HepG2 (cell line): Measurements from ENCODE around the gene WDR6. TPM values are rescaled to one million over a fixed set of nuclear protein-coding genes. Genes with fewer than 3 reads are reported as not detected.

Experiments
- CEBPG ChIP-seq: IDR thresholded peaks from 2 replicates; pipeline ENCODE4 v1.6.1; 2016
- FOXC1 ChIP-seq: sonication (generic); formaldehyde crosslinking; IDR thresholded peaks from 2 replicates; pipeline ENCODE4 v1.8.0; 2022; ENCODE audit warnings: mild to moderate bottlenecking, missing genetic modification reagents, borderline replicate concordance
- GABPA ChIP-seq, 2 experiments: IDR thresholded peaks; 2 replicates each; pipeline ENCODE4 v1.6.1; 2011 to 2016; ENCODE audit warnings: low read depth in 2 of 2, low read length in 1 of 2, missing biosample characterization in 1 of 2, missing genetic modification characterization in 1 of 2
- RBM39 ChIP-seq: fragments of 200-400 bp; formaldehyde crosslinking; IDR thresholded peaks from one replicate; pipeline ENCODE4 v1.6.1; 2018; ENCODE audit warnings: antibody characterized with exemption, mild to moderate bottlenecking, low read depth, low read length; ENCODE audit not compliant: poor library complexity, severe bottlenecking
- SMARCC2 ChIP-seq: fragments of 450-650 bp; IDR thresholded peaks from 2 replicates; pipeline ENCODE4 v1.6.1; 2017; ENCODE audit warnings: antibody characterized with exemption, mild to moderate bottlenecking
- ZFP1 ChIP-seq: IDR thresholded peaks from 2 replicates; pipeline ENCODE4 v1.6.1; 2016
- ZNF18 ChIP-seq: sonication (generic); formaldehyde crosslinking; IDR thresholded peaks from 2 replicates; pipeline ENCODE4 v1.8.0; 2022; ENCODE audit warnings: mild to moderate bottlenecking, missing genetic modification reagents; ENCODE audit not compliant: insufficient replicate concordance
- ZNF337 ChIP-seq: sonication (generic); formaldehyde crosslinking; IDR thresholded peaks from 2 replicates; pipeline ENCODE4 v1.5.1; 2020; ENCODE audit warnings: missing genetic modification reagents, low read depth, mild to moderate bottlenecking, borderline replicate concordance
- polyA plus RNA-seq, 8 experiments: library from polyadenylated mRNA; depleted of rRNA in 3 of 8; stranded (reverse) in 7 of 8; unstranded in 1 of 8; fragments of >200 nt; fragmentation: Illumina TruSeq in 4 of 8; extraction: Trizol in 4 of 8; gene quantifications; 2 replicates each; pipeline versions ENCODE4 v1.2.1 to v1.2.3, GENCODE V29; 2011 to 2016; ENCODE audit warnings: low read depth in 4 of 8, missing spikeins in 1 of 8, mixed read lengths in 1 of 8; ENCODE audit not compliant: insufficient read depth in 1 of 8
- total RNA-seq, 5 experiments: library from RNA; depleted of rRNA; stranded (reverse); fragments of >200 nt; fragmentation: Illumina TruSeq; extraction: Trizol; gene quantifications; 2 replicates each; pipeline ENCODE4 v1.2.3, GENCODE V29; 2016; ENCODE audit warnings: low read depth in 1 of 5
- TF ChIP-seq, protein P1 (sequence below): sonication (generic); formaldehyde crosslinking; IDR thresholded peaks from 2 replicates; pipeline ENCODE4 v1.8.0; 2022; ENCODE audit warnings: missing genetic modification reagents, mild to moderate bottlenecking, inconsistent platforms, borderline replicate concordance
- TF ChIP-seq, protein P2 (sequence below): sonication (generic); formaldehyde crosslinking; IDR thresholded peaks from 2 replicates; pipeline ENCODE4 v1.5.1; 2020; ENCODE audit warnings: missing genetic modification reagents, mild to moderate bottlenecking, borderline replicate concordance
- TF ChIP-seq, protein P3 (sequence below), 2 experiments: IDR thresholded peaks; 2 replicates each; pipeline ENCODE4 v1.6.1; 2011 to 2012; ENCODE audit warnings: low read length in 2 of 2, borderline replicate concordance in 1 of 2, low read depth in 1 of 2, mild to moderate bottlenecking in 1 of 2, moderate library complexity in 1 of 2
- TF ChIP-seq, protein P4 (sequence below): sonication (generic); formaldehyde crosslinking; IDR thresholded peaks from 2 replicates; pipeline ENCODE4 v1.5.0; 2020; ENCODE audit warnings: missing genetic modification reagents

Gene WDR6
- total and polyA plus RNA-seq, 2 of the 13 experiments (the other 11 are each of a cell fraction or from before 2014, with no cell fraction given) = 73.4 to 139 TPM

DNA sequence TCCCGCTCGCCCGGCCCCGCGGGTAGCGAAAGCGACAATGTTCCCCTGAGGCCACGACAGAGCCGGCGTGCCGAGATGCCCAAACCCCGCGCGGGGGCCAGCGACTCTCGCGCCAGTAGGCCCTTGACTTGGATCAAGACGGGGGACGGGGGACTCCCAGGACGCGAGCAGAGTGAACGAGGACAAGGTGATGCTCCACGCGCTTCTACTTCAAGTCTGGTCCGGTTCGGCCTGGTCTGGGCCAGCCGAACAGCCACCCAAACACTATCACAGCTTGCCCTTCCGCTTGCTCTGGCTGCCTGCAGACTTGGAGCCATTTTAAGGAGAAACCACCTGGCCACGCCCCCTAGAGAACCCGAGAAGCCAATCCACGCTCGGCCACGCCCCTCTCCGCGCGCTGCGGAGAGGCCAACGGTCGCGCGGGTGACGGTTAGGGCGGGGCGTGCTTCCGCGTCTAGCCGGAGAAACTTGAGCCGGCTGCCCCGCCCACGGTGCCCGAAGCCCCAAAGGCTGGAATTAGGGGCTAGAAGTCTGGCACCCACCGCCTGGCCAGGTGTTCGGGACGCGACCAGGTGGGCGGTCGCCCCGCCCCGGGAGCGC, 14.1 kb downstream of the WDR6 start (continued):
- TF ChIP-seq, protein P1, sequence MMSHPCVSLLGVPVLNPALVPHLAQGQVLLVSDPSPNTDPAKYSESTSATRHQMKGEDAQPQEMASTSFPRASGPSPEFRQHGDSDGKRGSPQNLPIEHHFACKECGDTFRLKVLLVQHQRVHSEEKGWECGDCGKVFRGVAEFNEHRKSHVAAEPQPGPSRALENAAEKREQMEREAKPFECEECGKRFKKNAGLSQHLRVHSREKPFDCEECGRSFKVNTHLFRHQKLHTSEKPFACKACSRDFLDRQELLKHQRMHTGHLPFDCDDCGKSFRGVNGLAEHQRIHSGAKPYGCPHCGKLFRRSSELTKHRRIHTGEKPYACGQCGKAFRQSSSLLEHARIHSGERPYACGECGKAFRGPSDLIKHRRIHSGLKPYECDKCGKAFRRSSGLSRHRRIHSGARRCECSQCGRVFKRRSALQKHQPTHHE (CRISPR knock-in tag) = no peak
- TF ChIP-seq, protein P2, sequence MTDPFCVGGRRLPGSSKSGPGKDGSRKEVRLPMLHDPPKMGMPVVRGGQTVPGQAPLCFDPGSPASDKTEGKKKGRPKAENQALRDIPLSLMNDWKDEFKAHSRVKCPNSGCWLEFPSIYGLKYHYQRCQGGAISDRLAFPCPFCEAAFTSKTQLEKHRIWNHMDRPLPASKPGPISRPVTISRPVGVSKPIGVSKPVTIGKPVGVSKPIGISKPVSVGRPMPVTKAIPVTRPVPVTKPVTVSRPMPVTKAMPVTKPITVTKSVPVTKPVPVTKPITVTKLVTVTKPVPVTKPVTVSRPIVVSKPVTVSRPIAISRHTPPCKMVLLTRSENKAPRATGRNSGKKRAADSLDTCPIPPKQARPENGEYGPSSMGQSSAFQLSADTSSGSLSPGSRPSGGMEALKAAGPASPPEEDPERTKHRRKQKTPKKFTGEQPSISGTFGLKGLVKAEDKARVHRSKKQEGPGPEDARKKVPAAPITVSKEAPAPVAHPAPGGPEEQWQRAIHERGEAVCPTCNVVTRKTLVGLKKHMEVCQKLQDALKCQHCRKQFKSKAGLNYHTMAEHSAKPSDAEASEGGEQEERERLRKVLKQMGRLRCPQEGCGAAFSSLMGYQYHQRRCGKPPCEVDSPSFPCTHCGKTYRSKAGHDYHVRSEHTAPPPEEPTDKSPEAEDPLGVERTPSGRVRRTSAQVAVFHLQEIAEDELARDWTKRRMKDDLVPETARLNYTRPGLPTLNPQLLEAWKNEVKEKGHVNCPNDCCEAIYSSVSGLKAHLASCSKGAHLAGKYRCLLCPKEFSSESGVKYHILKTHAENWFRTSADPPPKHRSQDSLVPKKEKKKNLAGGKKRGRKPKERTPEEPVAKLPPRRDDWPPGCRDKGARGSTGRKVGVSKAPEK (CRISPR knock-in tag) = 0 out of 2 replicates have a peak, but pooled peaks have one; percentile 28
- TF ChIP-seq CEBPG (CRISPR knock-in tag) (no peak), ZNF337 (no peak), GABPA (IDR thresholded peaks at IDR 0.05; ENCODE audit: low read depth, low read length) (no peak), GABPA (CRISPR knock-in tag; IDR thresholded peaks at IDR 0.05; ENCODE audit: low read depth) (peak; percentile 58), ZFP1 (CRISPR knock-in tag) (peak; percentile 66), SMARCC2 (no peak), RBM39 (peak; percentile 83), ZNF18 (no peak), FOXC1 (CRISPR knock-in tag) (no peak)
- TF ChIP-seq, protein P3, sequence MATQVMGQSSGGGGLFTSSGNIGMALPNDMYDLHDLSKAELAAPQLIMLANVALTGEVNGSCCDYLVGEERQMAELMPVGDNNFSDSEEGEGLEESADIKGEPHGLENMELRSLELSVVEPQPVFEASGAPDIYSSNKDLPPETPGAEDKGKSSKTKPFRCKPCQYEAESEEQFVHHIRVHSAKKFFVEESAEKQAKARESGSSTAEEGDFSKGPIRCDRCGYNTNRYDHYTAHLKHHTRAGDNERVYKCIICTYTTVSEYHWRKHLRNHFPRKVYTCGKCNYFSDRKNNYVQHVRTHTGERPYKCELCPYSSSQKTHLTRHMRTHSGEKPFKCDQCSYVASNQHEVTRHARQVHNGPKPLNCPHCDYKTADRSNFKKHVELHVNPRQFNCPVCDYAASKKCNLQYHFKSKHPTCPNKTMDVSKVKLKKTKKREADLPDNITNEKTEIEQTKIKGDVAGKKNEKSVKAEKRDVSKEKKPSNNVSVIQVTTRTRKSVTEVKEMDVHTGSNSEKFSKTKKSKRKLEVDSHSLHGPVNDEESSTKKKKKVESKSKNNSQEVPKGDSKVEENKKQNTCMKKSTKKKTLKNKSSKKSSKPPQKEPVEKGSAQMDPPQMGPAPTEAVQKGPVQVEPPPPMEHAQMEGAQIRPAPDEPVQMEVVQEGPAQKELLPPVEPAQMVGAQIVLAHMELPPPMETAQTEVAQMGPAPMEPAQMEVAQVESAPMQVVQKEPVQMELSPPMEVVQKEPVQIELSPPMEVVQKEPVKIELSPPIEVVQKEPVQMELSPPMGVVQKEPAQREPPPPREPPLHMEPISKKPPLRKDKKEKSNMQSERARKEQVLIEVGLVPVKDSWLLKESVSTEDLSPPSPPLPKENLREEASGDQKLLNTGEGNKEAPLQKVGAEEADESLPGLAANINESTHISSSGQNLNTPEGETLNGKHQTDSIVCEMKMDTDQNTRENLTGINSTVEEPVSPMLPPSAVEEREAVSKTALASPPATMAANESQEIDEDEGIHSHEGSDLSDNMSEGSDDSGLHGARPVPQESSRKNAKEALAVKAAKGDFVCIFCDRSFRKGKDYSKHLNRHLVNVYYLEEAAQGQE (IDR thresholded peaks at IDR 0.05; ENCODE audit: borderline replicate concordance in 1 of 2, low read depth in 1 of 2, low read length in 2 of 2) = peak in 1 of 2 experiments; percentile 52; a peak in 1 of 4 replicates
- TF ChIP-seq, protein P4, sequence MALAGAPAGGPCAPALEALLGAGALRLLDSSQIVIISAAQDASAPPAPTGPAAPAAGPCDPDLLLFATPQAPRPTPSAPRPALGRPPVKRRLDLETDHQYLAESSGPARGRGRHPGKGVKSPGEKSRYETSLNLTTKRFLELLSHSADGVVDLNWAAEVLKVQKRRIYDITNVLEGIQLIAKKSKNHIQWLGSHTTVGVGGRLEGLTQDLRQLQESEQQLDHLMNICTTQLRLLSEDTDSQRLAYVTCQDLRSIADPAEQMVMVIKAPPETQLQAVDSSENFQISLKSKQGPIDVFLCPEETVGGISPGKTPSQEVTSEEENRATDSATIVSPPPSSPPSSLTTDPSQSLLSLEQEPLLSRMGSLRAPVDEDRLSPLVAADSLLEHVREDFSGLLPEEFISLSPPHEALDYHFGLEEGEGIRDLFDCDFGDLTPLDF (CRISPR knock-in tag) = peak; percentile 90
